AG04449 (cell line): ENCODE data around the gene HNRNPUL1.

Experiments
- CTCF ChIA-PET: fragments of 350-600 bp; formaldehyde crosslinking; extraction: SDS; loops from one replicate; lab custom pipeline; 2021; ENCODE audit warnings: antibody characterized with exemption; lab: Yijun Ruan, JAX
- POLR2A ChIA-PET: fragments of 400-600, 350-600 bp; formaldehyde crosslinking; extraction: SDS; loops from one replicate; lab custom pipeline; 2020; ENCODE audit warnings: antibody characterized with exemption, inconsistent platforms; lab: Yijun Ruan, JAX
- DNase-seq: peaks from one replicate; pipeline ENCODE4 v3.0.0-alpha.2; 2010; ENCODE audit warnings: low read depth, low spot score
- H3K4me3 ChIP-seq: 2 replicates; pipeline ENCODE4 v1.5.1; 2011; ENCODE audit warnings: low read depth, mild to moderate bottlenecking, control low read depth, low read length
- CTCF ChIP-seq: IDR thresholded peaks from one replicate; pipeline ENCODE4 v1.5.1; 2011; ENCODE audit warnings: mild to moderate bottlenecking, moderate library complexity, low read length, control low read depth, inconsistent platforms; ENCODE audit not compliant: insufficient read depth; ENCODE audit errors: missing control alignments

Gene HNRNPUL1

GRCh38 chr19:41323430-41324125, 59.4 kb downstream of the HNRNPUL1 start:
- TF ChIP-seq CTCF = no peak
- ChIA-PET CTCF (interaction anchor here (0.6 to 7.9 kb wide), 7 partner anchors 12 to 460 kb away, joined by 3 to 53 read pairs (median 7); no protein-coding TSS in a partner anchor), POLR2A (interaction anchor here (1.3 to 3.3 kb wide), 3 partner anchors 29 to 116 kb away, joined by 5 to 8 read pairs (median 8); partner anchors contain the start of genes DMAC2 and TGFB1)
- peak overlapping the region; percentile 6; the same call in 1 of the 2 replicates for H3K4me3 ChIP-seq
- DNase-seq = peak; percentile 86

- ChIA-PET POLR2A (interaction anchor here (1.9 to 3.3 kb wide), 2 partner anchors 29 to 115 kb away, joined by 8 read pairs; partner anchors contain the start of genes DMAC2 and TGFB1), CTCF (interaction anchor here (0.6 to 7.9 kb wide), 4 partner anchors 16 to 460 kb away, joined by 3 to 53 read pairs (median 5); no protein-coding TSS in a partner anchor)
- DNase-seq = no peak
- no peak for TF ChIP-seq CTCF
- no peak overlapping the region; the same call in 1 of the 2 replicates for H3K4me3 ChIP-seq
Observed at GRCh38 chr19:41324231-41324702, 60.1 kb downstream of the HNRNPUL1 start.

- no peak for DNase-seq
- POLR2A ChIA-PET = interaction anchor here (0.7 to 3.3 kb wide), 4 partner anchors 24 to 535 kb away, joined by 3 to 8 read pairs (median 6); partner anchors contain the start of genes DMAC2, RPS19 and TGFB1
- TF ChIP-seq CTCF = no peak
- H3K4me3 ChIP-seq = peak overlapping the region; percentile 38
- CTCF ChIA-PET = interaction anchor here (1.2 to 7.9 kb wide), 3 partner anchors 17 to 30 kb away, joined by 3 to 53 read pairs (median 4); no protein-coding TSS in a partner anchor
Observed at GRCh38 chr19:41324921-41325639, 60.9 kb downstream of the HNRNPUL1 start.

- no peak for TF ChIP-seq CTCF
- DNase-seq = no peak
- ChIA-PET POLR2A (interaction anchor here (0.7 kb wide), 2 partner anchors 23 to 535 kb away, joined by 3 to 4 read pairs; partner anchors contain the start of gene RPS19), CTCF (interaction anchor here (1.2 to 7.9 kb wide), 3 partner anchors 18 to 30 kb away, joined by 3 to 53 read pairs (median 4); no protein-coding TSS in a partner anchor)
- peak overlapping the region; percentile 12 for H3K4me3 ChIP-seq
Observed at GRCh38 chr19:41325640-41325946, 61.4 kb downstream of the HNRNPUL1 start.

- peak overlapping the region; percentile 30 for H3K4me3 ChIP-seq
- no peak for TF ChIP-seq CTCF
- CTCF ChIA-PET = interaction anchor here (0.7 to 7.9 kb wide), 4 partner anchors 11 to 29 kb away, joined by 3 to 53 read pairs (median 4); no protein-coding TSS in a partner anchor
Observed at GRCh38 chr19:41325947-41326706, 62.0 kb downstream of the HNRNPUL1 start.

More at GRCh38 chr19:41325947-41326706, 62.0 kb downstream of the HNRNPUL1 start:
- DNase-seq = peak; percentile 79
- POLR2A ChIA-PET = interaction anchor here (0.5 to 1.2 kb wide), 2 partner anchors 10 to 27 kb away, joined by 3 to 5 read pairs; partner anchors contain the start of gene TGFB1
